Pulmonary artery endothelial cell (primary cell): ENCODE measurements around the gene ADAMTS14. TPM values are rescaled to one million over a fixed set of nuclear protein-coding genes. Genes with fewer than 3 reads are reported as not detected.

ENCODE experiments used
- DNase-seq: peaks from one replicate; pipeline ENCODE4 v3.0.0-alpha.2; 2011; ENCODE audit warnings: low read depth, low spot score
- total RNA-seq: library from RNA; depleted of rRNA; stranded (reverse); fragments of >200 nt; gene quantifications from 2 replicates; pipeline ENCODE4 v1.2.3, GENCODE V29; 2014

Gene ADAMTS14
- total RNA-seq, 1 donor from 2014 or later, result under 0.01 TPM

GRCh38 chr10:70692043-70692603 lies 19.8 kb downstream of the ADAMTS14 start:
- no peak for DNase-seq

GRCh38 chr10:70693619-70694335 lies 21.5 kb downstream of the ADAMTS14 start:
- no peak for DNase-seq

GRCh38 chr10:70694418-70695141 lies 22.3 kb downstream of the ADAMTS14 start:
- DNase-seq, result no peak

- no peak for DNase-seq
These were observed 23.1 kb downstream of the ADAMTS14 start for GRCh38 chr10:70695241-70696030.

- DNase-seq, result no peak
These were observed 25.9 kb downstream of the ADAMTS14 start for GRCh38 chr10:70698211-70698610.

- no peak for DNase-seq
These were observed 26.9 kb downstream of the ADAMTS14 start for GRCh38 chr10:70699063-70699658.

- no peak for DNase-seq
These were observed 27.4 kb downstream of the ADAMTS14 start for GRCh38 chr10:70699659-70700174.

- no peak for DNase-seq
These were observed 30.0 kb downstream of the ADAMTS14 start for GRCh38 chr10:70702190-70702763.

GRCh38 chr10:70704211-70704610 lies 31.9 kb downstream of the ADAMTS14 start:
- no peak for DNase-seq

- DNase-seq, result no peak
These were observed 33.0 kb downstream of the ADAMTS14 start for GRCh38 chr10:70705121-70705861.

- DNase-seq, result no peak
These were observed 38.9 kb downstream of the ADAMTS14 start for GRCh38 chr10:70711177-70711576.

- DNase-seq, result no peak
These were observed 39.6 kb downstream of the ADAMTS14 start for GRCh38 chr10:70711911-70712310.

- DNase-seq, result no peak
These were observed 41.9 kb downstream of the ADAMTS14 start for GRCh38 chr10:70714245-70714644.

- no peak for DNase-seq
These were observed 42.6 kb downstream of the ADAMTS14 start for GRCh38 chr10:70714951-70715350.

GRCh38 chr10:70715853-70716795 lies 43.8 kb downstream of the ADAMTS14 start:
- DNase-seq, result no peak

- DNase-seq, result no peak
These were observed 50.6 kb downstream of the ADAMTS14 start for GRCh38 chr10:70722820-70723424.

- no peak for DNase-seq
These were observed 51.5 kb downstream of the ADAMTS14 start for GRCh38 chr10:70723771-70724170.

- DNase-seq, result no peak
These were observed 54.7 kb downstream of the ADAMTS14 start for GRCh38 chr10:70726909-70727495.
